ENCODE data around the gene IL3.

Gene IL3

DNA sequence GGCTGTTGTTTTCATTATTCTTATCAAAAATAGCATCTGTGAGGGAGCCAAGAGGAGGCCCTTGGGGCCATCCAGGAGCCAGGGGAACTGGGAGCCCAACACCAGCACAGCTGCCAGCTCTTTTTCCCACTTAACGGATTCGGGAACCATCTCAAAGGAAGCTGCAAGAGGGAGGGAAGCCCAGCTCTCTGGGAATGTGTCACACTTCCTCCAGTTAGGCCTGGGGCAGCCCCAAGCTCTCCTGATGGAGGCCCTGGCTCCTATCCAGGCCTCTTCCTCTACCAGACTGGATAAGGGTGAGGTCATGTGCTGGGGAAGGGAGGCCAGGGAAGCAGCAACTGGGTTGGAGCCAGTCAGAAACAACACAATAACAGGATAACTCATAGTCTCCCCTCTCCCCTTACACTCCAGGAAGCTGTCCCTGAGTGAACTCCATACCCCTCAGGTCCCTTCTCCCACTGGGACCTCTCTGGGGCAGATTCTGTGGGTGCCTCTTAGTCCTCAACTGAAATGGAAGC, 25.9 kb downstream of the IL3 start:
- no peak for DNase-seq (ENCODE audit: low read depth)
- TF ChIP-seq, protein P1, sequence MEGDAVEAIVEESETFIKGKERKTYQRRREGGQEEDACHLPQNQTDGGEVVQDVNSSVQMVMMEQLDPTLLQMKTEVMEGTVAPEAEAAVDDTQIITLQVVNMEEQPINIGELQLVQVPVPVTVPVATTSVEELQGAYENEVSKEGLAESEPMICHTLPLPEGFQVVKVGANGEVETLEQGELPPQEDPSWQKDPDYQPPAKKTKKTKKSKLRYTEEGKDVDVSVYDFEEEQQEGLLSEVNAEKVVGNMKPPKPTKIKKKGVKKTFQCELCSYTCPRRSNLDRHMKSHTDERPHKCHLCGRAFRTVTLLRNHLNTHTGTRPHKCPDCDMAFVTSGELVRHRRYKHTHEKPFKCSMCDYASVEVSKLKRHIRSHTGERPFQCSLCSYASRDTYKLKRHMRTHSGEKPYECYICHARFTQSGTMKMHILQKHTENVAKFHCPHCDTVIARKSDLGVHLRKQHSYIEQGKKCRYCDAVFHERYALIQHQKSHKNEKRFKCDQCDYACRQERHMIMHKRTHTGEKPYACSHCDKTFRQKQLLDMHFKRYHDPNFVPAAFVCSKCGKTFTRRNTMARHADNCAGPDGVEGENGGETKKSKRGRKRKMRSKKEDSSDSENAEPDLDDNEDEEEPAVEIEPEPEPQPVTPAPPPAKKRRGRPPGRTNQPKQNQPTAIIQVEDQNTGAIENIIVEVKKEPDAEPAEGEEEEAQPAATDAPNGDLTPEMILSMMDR (IDR thresholded peaks at IDR 0.05; ENCODE audit: insufficient read depth, low read depth, low read length, missing control alignments) = no peak

DNA sequence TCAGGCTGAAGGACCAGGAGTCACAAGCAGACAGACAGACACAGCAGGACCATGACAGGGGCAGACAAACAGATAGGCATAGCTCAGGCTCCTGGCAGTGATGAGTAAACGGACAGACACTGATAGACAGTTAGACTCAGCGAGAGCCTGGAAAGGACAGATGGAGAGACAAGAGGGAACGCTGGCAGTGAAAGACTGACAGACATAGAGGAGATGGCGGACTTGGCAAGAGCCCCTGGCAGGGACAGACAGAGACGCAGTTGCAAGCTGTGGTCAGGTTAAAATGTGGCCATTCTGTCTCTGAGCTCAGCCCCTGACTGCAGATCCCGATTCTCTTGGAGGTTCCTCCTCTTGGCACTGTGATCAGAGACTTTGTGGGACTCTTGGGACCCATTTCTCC, 26.7 kb downstream of the IL3 start:
- TF ChIP-seq, protein P1 (IDR thresholded peaks at IDR 0.05; ENCODE audit: insufficient read depth, low read depth, low read length, missing control alignments) = no peak
- DNase-seq (ENCODE audit: low read depth) = no peak

More for the DNA sequence above, 25.9 kb downstream of the IL3 start:
- no peak overlapping the region for H3K4me3 ChIP-seq (ENCODE audit: low read depth, low read length)

DNA sequence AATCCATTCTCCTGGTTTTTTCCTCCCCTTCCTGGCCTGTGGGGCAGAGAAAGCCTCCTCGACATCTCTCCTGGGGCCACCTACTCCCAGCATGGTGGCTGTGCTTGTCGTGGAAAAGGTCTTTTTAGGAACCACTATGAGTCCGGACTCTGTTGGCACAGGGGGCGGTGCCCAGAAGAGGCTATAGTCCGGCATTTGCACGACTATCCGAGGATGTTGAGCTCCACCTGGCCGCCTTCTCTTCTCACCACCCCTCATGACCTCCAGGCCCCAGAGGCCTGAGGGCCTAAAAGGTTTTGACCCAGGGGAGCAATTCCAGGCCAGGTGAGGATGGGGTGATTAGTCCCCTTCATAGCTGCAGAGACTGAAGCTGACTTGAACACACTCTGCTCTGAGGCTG, 27.2 kb downstream of the IL3 start:
- TF ChIP-seq, protein P1 (IDR thresholded peaks at IDR 0.05; ENCODE audit: insufficient read depth, low read depth, low read length, missing control alignments) = no peak
- DNase-seq (ENCODE audit: low read depth) = no peak

More for the DNA sequence above, 26.7 kb downstream of the IL3 start:
- no peak overlapping the region for H3K4me3 ChIP-seq (ENCODE audit: low read depth, low read length)

DNA sequence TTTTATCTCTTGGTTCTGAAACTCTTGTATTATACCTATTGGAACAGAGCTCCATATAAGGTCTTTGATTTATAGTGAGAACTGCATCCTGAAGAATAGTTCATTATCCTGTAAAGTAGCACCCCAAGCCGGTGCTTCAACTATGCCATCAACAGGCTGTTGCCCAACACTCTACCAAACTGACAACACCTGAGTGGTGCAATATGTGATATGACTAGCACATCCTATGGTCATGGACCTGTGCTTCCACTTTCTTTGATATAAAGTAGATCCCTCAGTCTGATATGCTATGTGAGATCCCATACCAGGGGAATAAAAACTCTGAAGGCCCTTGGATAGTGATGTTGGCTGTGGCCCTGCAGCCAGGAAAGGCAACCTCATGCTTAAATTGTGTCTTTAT, 28.9 kb downstream of the IL3 start:
- TF ChIP-seq, protein P1 (IDR thresholded peaks at IDR 0.05; ENCODE audit: insufficient read depth, low read depth, low read length, missing control alignments) = no peak
- no peak overlapping the region for H3K4me3 ChIP-seq (ENCODE audit: low read depth, low read length)
- DNase-seq (ENCODE audit: low read depth) = no peak

More for the DNA sequence above, 27.2 kb downstream of the IL3 start:
- no peak overlapping the region for H3K4me3 ChIP-seq (ENCODE audit: low read depth, low read length)

DNA sequence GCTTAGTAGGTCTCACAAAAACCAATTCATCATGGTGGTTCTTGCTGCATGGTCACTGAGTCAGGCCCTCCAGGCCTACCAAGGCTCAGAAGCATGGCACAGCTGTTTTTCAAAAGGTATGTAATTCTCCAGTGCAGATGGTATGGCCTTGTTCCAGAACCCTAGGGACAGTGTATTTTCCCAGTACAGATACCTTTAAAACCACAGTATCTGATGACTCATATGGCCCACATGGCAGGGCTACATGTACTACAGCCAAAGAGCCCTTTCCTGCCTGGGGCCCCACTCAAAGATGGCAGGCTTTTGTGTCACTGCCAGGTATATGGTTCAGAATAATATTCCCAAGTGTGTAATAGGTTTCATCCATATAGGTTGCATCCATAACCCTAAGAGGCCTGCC, 29.7 kb downstream of the IL3 start:
- no peak overlapping the region for H3K4me3 ChIP-seq (ENCODE audit: low read depth, low read length)
- no peak for DNase-seq (ENCODE audit: low read depth)
- TF ChIP-seq, protein P1 (IDR thresholded peaks at IDR 0.05; ENCODE audit: insufficient read depth, low read depth, low read length, missing control alignments) = no peak

DNA sequence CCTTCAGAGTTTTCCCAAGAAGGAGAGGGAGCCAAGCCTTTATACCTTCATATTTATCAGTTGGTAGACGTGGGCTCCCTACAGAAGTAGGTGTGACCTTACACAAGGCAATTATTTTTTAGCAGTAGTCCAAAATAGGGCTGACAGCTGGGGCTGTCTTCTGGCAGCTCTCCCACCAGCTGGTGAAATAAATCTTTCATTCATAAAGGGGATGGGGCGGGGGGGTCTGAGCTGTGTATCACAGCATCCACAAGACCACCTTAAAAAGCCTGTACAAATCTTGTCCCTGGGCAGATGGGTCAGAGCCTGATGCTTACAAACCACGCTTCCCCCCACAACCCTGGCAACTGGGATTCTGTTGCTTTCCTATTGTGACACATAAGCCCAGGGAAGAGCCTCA, 32.8 kb downstream of the IL3 start:
- TF ChIP-seq, protein P1 (IDR thresholded peaks at IDR 0.05; ENCODE audit: insufficient read depth, low read depth, low read length, missing control alignments) = no peak
- H3K4me3 ChIP-seq (ENCODE audit: low read depth, low read length) = no peak overlapping the region
- DNase-seq (ENCODE audit: low read depth) = no peak

DNA sequence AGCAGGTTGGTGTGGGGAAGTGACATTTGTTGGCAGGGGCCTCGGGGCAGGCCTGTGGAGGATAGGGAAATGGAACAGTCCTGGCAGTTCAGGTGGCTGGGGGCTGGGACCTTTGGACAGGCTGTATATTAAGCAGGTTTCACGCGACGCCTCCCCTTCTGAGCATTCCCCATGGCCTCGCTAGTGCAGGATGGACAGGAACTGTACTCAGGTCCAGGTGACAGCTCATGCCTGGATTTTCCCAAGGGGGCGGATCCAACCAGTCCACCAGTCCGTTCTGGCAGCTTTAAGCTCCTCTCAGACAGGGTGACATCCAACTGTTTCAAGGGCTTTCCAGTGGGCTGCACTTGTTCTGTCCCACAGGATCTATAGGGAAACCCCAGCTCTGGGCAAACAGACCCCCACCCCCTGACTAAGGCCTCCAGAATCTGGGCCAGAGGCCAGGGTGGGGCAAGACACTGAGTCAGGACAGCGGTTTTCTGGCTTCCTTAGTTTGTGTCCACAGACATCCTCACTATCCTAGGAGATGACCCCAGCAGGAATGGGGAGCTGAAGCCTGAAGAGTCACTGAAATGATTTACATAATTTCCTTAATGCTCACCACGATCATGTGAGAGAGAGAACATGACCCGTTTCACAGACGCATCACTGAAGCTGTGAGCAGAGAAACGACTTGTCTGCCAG, 34.1 kb downstream of the IL3 start:
- TF ChIP-seq, protein P1 (IDR thresholded peaks at IDR 0.05; ENCODE audit: insufficient read depth, low read depth, low read length, missing control alignments) = no peak
- no peak overlapping the region for H3K4me3 ChIP-seq (ENCODE audit: low read depth, low read length)
- no peak for DNase-seq (ENCODE audit: low read depth)
